Liver (tissue), 9 donors: ENCODE data around the gene FITM2. TPM values are rescaled to one million over a fixed set of nuclear protein-coding genes. Genes with fewer than 3 reads are reported as not detected.

Experiments
- DNase-seq: peaks from one replicate; pipeline ENCODE4 v3.0.0-alpha.2; 2017; ENCODE audit warnings: low spot score
- H3K27ac ChIP-seq, 2 donors: one replicate each; pipeline ENCODE4 v1.7.0; 2013; ENCODE audit warnings: inconsistent platforms in 2 of 2, low read length in 2 of 2, control low read depth in 1 of 2, low read depth in 1 of 2, mild to moderate bottlenecking in 1 of 2
- H3K27me3 ChIP-seq, 4 donors: one replicate each; pipeline versions ENCODE4 v1.6.1 to v1.7.0; 2013; ENCODE audit warnings: low read length in 3 of 4, inconsistent platforms in 1 of 4, mild to moderate bottlenecking in 1 of 4, moderate library complexity in 1 of 4; ENCODE audit not compliant: control insufficient read depth in 4 of 4, insufficient read depth in 4 of 4
- H3K36me3 ChIP-seq, 4 donors: one replicate each; pipeline versions ENCODE4 v1.6.1 to v1.7.0; 2013; ENCODE audit warnings: low read length in 3 of 4, mild to moderate bottlenecking in 3 of 4, low read depth in 1 of 4, moderate library complexity in 1 of 4; ENCODE audit not compliant: control insufficient read depth in 4 of 4, insufficient read depth in 3 of 4
- H3K4me1 ChIP-seq, 4 donors: one replicate each; pipeline versions ENCODE4 v1.6.1 to v1.7.0; 2013; ENCODE audit warnings: low read length in 3 of 4, mild to moderate bottlenecking in 3 of 4, moderate library complexity in 1 of 4; ENCODE audit not compliant: control insufficient read depth in 4 of 4, insufficient read depth in 4 of 4
- H3K4me3 ChIP-seq, 3 donors: one replicate each; pipeline versions ENCODE4 v1.6.1 to v1.7.0; 2013; ENCODE audit warnings: low read length in 3 of 3, control low read depth in 1 of 3, low read depth in 1 of 3, mild to moderate bottlenecking in 1 of 3
- H3K9ac ChIP-seq, 2 donors: one replicate each; pipeline ENCODE4 v1.7.0; 2013; ENCODE audit warnings: low read length in 2 of 2, mild to moderate bottlenecking in 2 of 2, moderate library complexity in 2 of 2, control low read depth in 1 of 2, low read depth in 1 of 2
- H3K9me3 ChIP-seq, 4 donors: one replicate each; pipeline versions ENCODE4 v1.6.1 to v1.7.0; 2013; ENCODE audit warnings: low read length in 3 of 4; ENCODE audit not compliant: control insufficient read depth in 4 of 4
- ATF3 ChIP-seq: IDR thresholded peaks from 2 replicates; pipeline ENCODE4 v1.6.1; 2016; ENCODE audit warnings: antibody characterized with exemption
- EGR1 ChIP-seq, 2 donors: IDR thresholded peaks; 2 replicates each; pipeline ENCODE4 v1.6.1; 2016 to 2018; ENCODE audit warnings: antibody characterized with exemption in 2 of 2, low read depth in 2 of 2
- FOXA1 ChIP-seq: IDR thresholded peaks from 2 replicates; pipeline ENCODE4 v1.6.1; 2016; ENCODE audit warnings: antibody characterized with exemption
- FOXA2 ChIP-seq: IDR thresholded peaks from 2 replicates; pipeline ENCODE4 v1.6.1; 2016; ENCODE audit warnings: antibody characterized with exemption
- GABPA ChIP-seq, 2 donors: IDR thresholded peaks in 1 of 2; conservative IDR thresholded peaks in 1 of 2; 2 replicates each; pipeline ENCODE4 v1.6.1; 2016; ENCODE audit warnings: antibody characterized with exemption in 2 of 2, mild to moderate bottlenecking in 1 of 2, moderate library complexity in 1 of 2
- HNF4A ChIP-seq, 2 donors: conservative IDR thresholded peaks; 2 replicates each; pipeline ENCODE4 v1.6.1; 2016; ENCODE audit warnings: antibody characterized with exemption in 2 of 2, mild to moderate bottlenecking in 2 of 2
- HNF4G ChIP-seq: IDR thresholded peaks from 2 replicates; pipeline ENCODE4 v1.6.1; 2016; ENCODE audit warnings: antibody characterized with exemption
- JUND ChIP-seq, 2 donors: IDR thresholded peaks; 2 replicates each; pipeline ENCODE4 v1.6.1; 2016; ENCODE audit warnings: antibody characterized with exemption in 2 of 2
- MAX ChIP-seq: IDR thresholded peaks from 2 replicates; pipeline ENCODE4 v1.6.1; 2016; ENCODE audit warnings: antibody characterized with exemption
- NR2F2 ChIP-seq: IDR thresholded peaks from 2 replicates; pipeline ENCODE4 v1.6.1; 2016; ENCODE audit warnings: antibody characterized with exemption
- RAD21 ChIP-seq, 2 donors: IDR thresholded peaks; 2 replicates each; pipeline ENCODE4 v1.6.1; 2016; ENCODE audit warnings: antibody characterized with exemption in 2 of 2, mild to moderate bottlenecking in 2 of 2
- RXRA ChIP-seq, 2 donors: IDR thresholded peaks; 2 replicates each; pipeline ENCODE4 v1.6.1; 2017 to 2018; ENCODE audit warnings: antibody characterized with exemption in 2 of 2, mild to moderate bottlenecking in 1 of 2
- SP1 ChIP-seq: IDR thresholded peaks from 2 replicates; pipeline ENCODE4 v1.6.1; 2018; ENCODE audit warnings: antibody characterized with exemption, mild to moderate bottlenecking
- TAF1 ChIP-seq: conservative IDR thresholded peaks from 2 replicates; pipeline ENCODE4 v1.6.1; 2016; ENCODE audit warnings: antibody characterized with exemption, mild to moderate bottlenecking
- YY1 ChIP-seq: IDR thresholded peaks from 2 replicates; pipeline ENCODE4 v1.6.1; 2016; ENCODE audit warnings: antibody characterized with exemption, mild to moderate bottlenecking
- WGBS: extraction: QIAGEN DNeasy Blood & Tissue Kit; methylation state at CpG from one replicate; pipeline ENCODE4 v1.1.7; 2013; 5-methylcytosine and 5-hydroxymethylcytosine counted together
- polyA plus RNA-seq, 2 donors: library from polyadenylated mRNA; stranded (reverse) in 1 of 2; unstranded in 1 of 2; fragments of 200-250 nt in 1 of 2; fragments of >200 nt in 1 of 2; fragmentation: Nextera tagmentation in 1 of 2; extraction: Ambion mirVana in 1 of 2; gene quantifications; one replicate each; pipeline versions ENCODE4 v1.2.1 to v1.2.3, GENCODE V29; 2013 to 2015
- total RNA-seq, 2 donors: library from RNA; depleted of rRNA; stranded (reverse); fragments of >200 nt; gene quantifications; one replicate each; pipeline ENCODE4 v1.2.3, GENCODE V29; 2014
- TF ChIP-seq, protein P1 (sequence below): IDR thresholded peaks from 2 replicates; pipeline ENCODE4 v1.6.1; 2016; ENCODE audit warnings: antibody characterized with exemption
- TF ChIP-seq, protein P2 (sequence below): fragments of 150-350 bp; IDR thresholded peaks from 2 replicates; pipeline ENCODE4 v1.5.1; 2017; ENCODE audit warnings: improper control_type of control experiment, low read depth, low read length; ENCODE audit not compliant: missing input control
- TF ChIP-seq, protein P3 (sequence below): IDR thresholded peaks from 2 replicates; pipeline ENCODE4 v1.6.1; 2016; ENCODE audit warnings: antibody characterized with exemption, mild to moderate bottlenecking
- donor health status: healthy.
- donor health status: healthy.
- donor health status: healthy.
- donor health status: healthy.
- donor health status: healthy.

Gene FITM2
- total and polyA plus RNA-seq, 4 donors = 3.3 to 9.9 (median 3.9) TPM

- TF ChIP-seq RAD21 (IDR thresholded peaks at IDR 0.05) = no peak
- no peak for TF ChIP-seq JUND (IDR thresholded peaks at IDR 0.05)
- TF ChIP-seq EGR1 (IDR thresholded peaks at IDR 0.05; ENCODE audit: low read depth in 2 of 2) = no peak
- no peak for TF ChIP-seq YY1
- TF ChIP-seq, protein P1, sequence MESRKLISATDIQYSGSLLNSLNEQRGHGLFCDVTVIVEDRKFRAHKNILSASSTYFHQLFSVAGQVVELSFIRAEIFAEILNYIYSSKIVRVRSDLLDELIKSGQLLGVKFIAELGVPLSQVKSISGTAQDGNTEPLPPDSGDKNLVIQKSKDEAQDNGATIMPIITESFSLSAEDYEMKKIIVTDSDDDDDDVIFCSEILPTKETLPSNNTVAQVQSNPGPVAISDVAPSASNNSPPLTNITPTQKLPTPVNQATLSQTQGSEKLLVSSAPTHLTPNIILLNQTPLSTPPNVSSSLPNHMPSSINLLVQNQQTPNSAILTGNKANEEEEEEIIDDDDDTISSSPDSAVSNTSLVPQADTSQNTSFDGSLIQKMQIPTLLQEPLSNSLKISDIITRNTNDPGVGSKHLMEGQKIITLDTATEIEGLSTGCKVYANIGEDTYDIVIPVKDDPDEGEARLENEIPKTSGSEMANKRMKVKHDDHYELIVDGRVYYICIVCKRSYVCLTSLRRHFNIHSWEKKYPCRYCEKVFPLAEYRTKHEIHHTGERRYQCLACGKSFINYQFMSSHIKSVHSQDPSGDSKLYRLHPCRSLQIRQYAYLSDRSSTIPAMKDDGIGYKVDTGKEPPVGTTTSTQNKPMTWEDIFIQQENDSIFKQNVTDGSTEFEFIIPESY = no peak
- no peak for TF ChIP-seq ATF3
- TF ChIP-seq, protein P2, sequence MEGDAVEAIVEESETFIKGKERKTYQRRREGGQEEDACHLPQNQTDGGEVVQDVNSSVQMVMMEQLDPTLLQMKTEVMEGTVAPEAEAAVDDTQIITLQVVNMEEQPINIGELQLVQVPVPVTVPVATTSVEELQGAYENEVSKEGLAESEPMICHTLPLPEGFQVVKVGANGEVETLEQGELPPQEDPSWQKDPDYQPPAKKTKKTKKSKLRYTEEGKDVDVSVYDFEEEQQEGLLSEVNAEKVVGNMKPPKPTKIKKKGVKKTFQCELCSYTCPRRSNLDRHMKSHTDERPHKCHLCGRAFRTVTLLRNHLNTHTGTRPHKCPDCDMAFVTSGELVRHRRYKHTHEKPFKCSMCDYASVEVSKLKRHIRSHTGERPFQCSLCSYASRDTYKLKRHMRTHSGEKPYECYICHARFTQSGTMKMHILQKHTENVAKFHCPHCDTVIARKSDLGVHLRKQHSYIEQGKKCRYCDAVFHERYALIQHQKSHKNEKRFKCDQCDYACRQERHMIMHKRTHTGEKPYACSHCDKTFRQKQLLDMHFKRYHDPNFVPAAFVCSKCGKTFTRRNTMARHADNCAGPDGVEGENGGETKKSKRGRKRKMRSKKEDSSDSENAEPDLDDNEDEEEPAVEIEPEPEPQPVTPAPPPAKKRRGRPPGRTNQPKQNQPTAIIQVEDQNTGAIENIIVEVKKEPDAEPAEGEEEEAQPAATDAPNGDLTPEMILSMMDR = no peak
- TF ChIP-seq SP1 = no peak
- TF ChIP-seq, protein P3, sequence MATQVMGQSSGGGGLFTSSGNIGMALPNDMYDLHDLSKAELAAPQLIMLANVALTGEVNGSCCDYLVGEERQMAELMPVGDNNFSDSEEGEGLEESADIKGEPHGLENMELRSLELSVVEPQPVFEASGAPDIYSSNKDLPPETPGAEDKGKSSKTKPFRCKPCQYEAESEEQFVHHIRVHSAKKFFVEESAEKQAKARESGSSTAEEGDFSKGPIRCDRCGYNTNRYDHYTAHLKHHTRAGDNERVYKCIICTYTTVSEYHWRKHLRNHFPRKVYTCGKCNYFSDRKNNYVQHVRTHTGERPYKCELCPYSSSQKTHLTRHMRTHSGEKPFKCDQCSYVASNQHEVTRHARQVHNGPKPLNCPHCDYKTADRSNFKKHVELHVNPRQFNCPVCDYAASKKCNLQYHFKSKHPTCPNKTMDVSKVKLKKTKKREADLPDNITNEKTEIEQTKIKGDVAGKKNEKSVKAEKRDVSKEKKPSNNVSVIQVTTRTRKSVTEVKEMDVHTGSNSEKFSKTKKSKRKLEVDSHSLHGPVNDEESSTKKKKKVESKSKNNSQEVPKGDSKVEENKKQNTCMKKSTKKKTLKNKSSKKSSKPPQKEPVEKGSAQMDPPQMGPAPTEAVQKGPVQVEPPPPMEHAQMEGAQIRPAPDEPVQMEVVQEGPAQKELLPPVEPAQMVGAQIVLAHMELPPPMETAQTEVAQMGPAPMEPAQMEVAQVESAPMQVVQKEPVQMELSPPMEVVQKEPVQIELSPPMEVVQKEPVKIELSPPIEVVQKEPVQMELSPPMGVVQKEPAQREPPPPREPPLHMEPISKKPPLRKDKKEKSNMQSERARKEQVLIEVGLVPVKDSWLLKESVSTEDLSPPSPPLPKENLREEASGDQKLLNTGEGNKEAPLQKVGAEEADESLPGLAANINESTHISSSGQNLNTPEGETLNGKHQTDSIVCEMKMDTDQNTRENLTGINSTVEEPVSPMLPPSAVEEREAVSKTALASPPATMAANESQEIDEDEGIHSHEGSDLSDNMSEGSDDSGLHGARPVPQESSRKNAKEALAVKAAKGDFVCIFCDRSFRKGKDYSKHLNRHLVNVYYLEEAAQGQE = no peak
- no peak for TF ChIP-seq NR2F2
- no peak for TF ChIP-seq MAX
- TF ChIP-seq HNF4A (conservative IDR thresholded peaks at IDR 0.05) = no peak
- TF ChIP-seq HNF4G = no peak
- no peak for TF ChIP-seq FOXA1
- TF ChIP-seq RXRA (IDR thresholded peaks at IDR 0.05) = no peak
- no peak for TF ChIP-seq FOXA2
- no peak for TF ChIP-seq GABPA (IDR thresholded peaks at IDR 0.05 in 1 of 2, conservative IDR thresholded peaks at IDR 0.05 in 1 of 2)
- TF ChIP-seq TAF1 = no peak
- H3K4me3 ChIP-seq = no peak overlapping the region
- no peak for DNase-seq
- no peak overlapping the region for H3K9ac ChIP-seq
- no peaks in the 10 kb centered on the region for H3K4me1 ChIP-seq
- H3K9me3 ChIP-seq = no peaks in the 10 kb centered on the region
- H3K27ac ChIP-seq = no peak overlapping the region
- 81% methylated on average over 14 of the region's 14 CpGs for WGBS
- H3K27me3 ChIP-seq = no peaks in the 10 kb centered on the region
- H3K36me3 ChIP-seq = peaks cover 0 to 4% (median 0%) of the 10 kb centered on the region in 4 donors
Observed at GRCh38 chr20:44271915-44272663, 38.9 kb downstream of the FITM2 start.
